ENCODE results near the gene FZR1.

FZR1 gene

GRCh38 chr19:3531716-3532115 lies 25.6 kb downstream of the FZR1 start:
- no peak overlapping the region for H3K4me3 ChIP-seq (ENCODE audit: control insufficient read depth, low read depth, low read length)
- TF ChIP-seq CTCF (IDR thresholded peaks at IDR 0.05; ENCODE audit: control insufficient read depth, insufficient read depth, low read depth, low read length, missing control alignments): no peak
- DNase-seq (ENCODE audit: low read depth): no peak

- no peak overlapping the region for H3K4me3 ChIP-seq (ENCODE audit: control insufficient read depth, low read depth, low read length)
- no peak for TF ChIP-seq CTCF (IDR thresholded peaks at IDR 0.05; ENCODE audit: control insufficient read depth, insufficient read depth, low read depth, low read length, missing control alignments)
- no peak for DNase-seq (ENCODE audit: low read depth)
Measured at GRCh38 chr19:3532154-3532786, 26.2 kb downstream of the FZR1 start.

GRCh38 chr19:3533033-3533432 lies 26.9 kb downstream of the FZR1 start:
- no peak for DNase-seq (ENCODE audit: low read depth)
- no peak overlapping the region for H3K4me3 ChIP-seq (ENCODE audit: control insufficient read depth, low read depth, low read length)
- TF ChIP-seq CTCF (IDR thresholded peaks at IDR 0.05; ENCODE audit: control insufficient read depth, insufficient read depth, low read depth, low read length, missing control alignments): no peak

GRCh38 chr19:3533563-3534216 lies 27.6 kb downstream of the FZR1 start:
- no peak for TF ChIP-seq CTCF (IDR thresholded peaks at IDR 0.05; ENCODE audit: control insufficient read depth, insufficient read depth, low read depth, low read length, missing control alignments)
- DNase-seq (ENCODE audit: low read depth): no peak
- H3K4me3 ChIP-seq (ENCODE audit: control insufficient read depth, low read depth, low read length): no peak overlapping the region

- no peak for DNase-seq (ENCODE audit: low read depth)
- TF ChIP-seq CTCF (IDR thresholded peaks at IDR 0.05; ENCODE audit: control insufficient read depth, insufficient read depth, low read depth, low read length, missing control alignments): no peak
- H3K4me3 ChIP-seq (ENCODE audit: control insufficient read depth, low read depth, low read length): no peak overlapping the region
Measured at GRCh38 chr19:3534375-3535234, 28.5 kb downstream of the FZR1 start.

- no peak for TF ChIP-seq CTCF (IDR thresholded peaks at IDR 0.05; ENCODE audit: control insufficient read depth, insufficient read depth, low read depth, low read length, missing control alignments)
- DNase-seq (ENCODE audit: low read depth): no peak
- H3K4me3 ChIP-seq (ENCODE audit: control insufficient read depth, low read depth, low read length): no peak overlapping the region
Measured at GRCh38 chr19:3535235-3535535, 29.1 kb downstream of the FZR1 start.

Measured in AG09309 (cell line).